GM23338 (cell line): Measurements from ENCODE around the gene GHRH. TPM values are rescaled to one million over a fixed set of nuclear protein-coding genes. Genes with fewer than 3 reads are reported as not detected.

Experiments
- ATAC-seq: fragments of 200-7000 bp; cut with Tn5 transposase; 3 replicates; pipeline ENCODE4 v1.9.1; 2020
- DNase-seq: peaks from one replicate; pipeline ENCODE4 v3.0.0-alpha.2; 2015; ENCODE audit warnings: low spot score
- H2AFZ ChIP-seq: fragments of 200-600 bp; sonication (generic); 2 replicates; pipeline ENCODE4 v1.8.0; 2016; ENCODE audit warnings: antibody characterized with exemption, mild to moderate bottlenecking, moderate library complexity
- H3F3A ChIP-seq: fragments of 200-600 bp; sonication (generic); replicated peaks from 2 replicates; pipeline ENCODE4 v1.8.0; 2017; ENCODE audit warnings: antibody characterized with exemption, mixed run types, low read depth
- H3K27ac ChIP-seq: fragments of 200-600 bp; sonication (generic); 2 replicates; pipeline ENCODE4 v1.6.1; 2016; ENCODE audit warnings: low read depth
- H3K27me3 ChIP-seq: fragments of 200-600 bp; sonication (generic); 2 replicates; pipeline ENCODE4 v1.8.0; 2016; ENCODE audit warnings: mild to moderate bottlenecking, mixed run types, moderate library complexity; ENCODE audit not compliant: insufficient read depth
- H3K36me3 ChIP-seq: fragments of 200-600 bp; sonication (generic); 2 replicates; pipeline ENCODE4 v1.8.0; 2016; ENCODE audit warnings: mild to moderate bottlenecking; ENCODE audit not compliant: insufficient read depth
- H3K4me1 ChIP-seq: fragments of 200-600 bp; sonication (generic); 2 replicates; pipeline ENCODE4 v1.8.0; 2016; ENCODE audit warnings: mild to moderate bottlenecking, moderate library complexity; ENCODE audit not compliant: insufficient read depth
- H3K4me2 ChIP-seq: fragments of 200-600 bp; sonication (generic); 2 replicates; pipeline ENCODE4 v1.7.1; 2017; ENCODE audit warnings: mixed run types
- H3K4me3 ChIP-seq: fragments of 200-600 bp; sonication (generic); 2 replicates; pipeline ENCODE4 v1.6.1; 2016; ENCODE audit warnings: mixed run types
- H3K79me2 ChIP-seq: fragments of 200-600 bp; sonication (generic); replicated peaks from 2 replicates; pipeline ENCODE4 v1.8.0; 2017; ENCODE audit warnings: mild to moderate bottlenecking; ENCODE audit not compliant: insufficient read depth
- H3K9me2 ChIP-seq: fragments of 200-600 bp; sonication (generic); 2 replicates; pipeline ENCODE4 v1.8.0; 2017; ENCODE audit not compliant: insufficient read depth
- H4K20me1 ChIP-seq: fragments of 200-600 bp; sonication (generic); replicated peaks from 2 replicates; pipeline ENCODE4 v1.8.0; 2017; ENCODE audit warnings: mild to moderate bottlenecking; ENCODE audit not compliant: insufficient read depth
- H3K27ac Mint-ChIP-seq: 2 replicates; pipeline ENCODE4 v1.8.0; 2020; ENCODE audit warnings: inconsistent platforms, mild to moderate bottlenecking, moderate library complexity, mixed read lengths
- H3K27me3 Mint-ChIP-seq: 3 replicates; pipeline ENCODE4 v1.8.0; 2022; ENCODE audit warnings: low read depth, mild to moderate bottlenecking, moderate library complexity, mixed read lengths, inconsistent platforms; ENCODE audit not compliant: insufficient read depth, poor library complexity
- H3K36me3 Mint-ChIP-seq: 3 replicates; pipeline ENCODE4 v1.8.0; 2021; ENCODE audit warnings: low read depth, mild to moderate bottlenecking, inconsistent platforms, moderate library complexity, mixed read lengths
- H3K4me1 Mint-ChIP-seq: 3 replicates; pipeline ENCODE4 v1.8.0; 2020; ENCODE audit warnings: mild to moderate bottlenecking, inconsistent platforms, mixed read lengths
- H3K4me3 Mint-ChIP-seq: 3 replicates; pipeline ENCODE4 v1.8.0; 2021; ENCODE audit warnings: moderate library complexity, mild to moderate bottlenecking, inconsistent platforms, mixed read lengths
- H3K9me3 Mint-ChIP-seq: 3 replicates; pipeline ENCODE4 v1.8.0; 2020; ENCODE audit warnings: moderate library complexity, mild to moderate bottlenecking, inconsistent platforms, mixed read lengths
- CREB1 ChIP-seq: fragments of 250-450 bp; sonication (Bioruptor Pico); IDR thresholded peaks from 2 replicates; pipeline ENCODE4 v1.5.0; 2020; ENCODE audit warnings: low read depth, mild to moderate bottlenecking, moderate library complexity
- EZH2 ChIP-seq: fragments of 200-600 bp; sonication (generic); IDR thresholded peaks from one replicate; pipeline ENCODE4 v1.8.0; 2017; ENCODE audit warnings: antibody characterized with exemption, mild to moderate bottlenecking, low read depth; ENCODE audit not compliant: unreplicated experiment
- EZH2phosphoT487 ChIP-seq: fragments of 200-600 bp; sonication (generic); IDR thresholded peaks from one replicate; pipeline ENCODE4 v1.8.1; 2018; ENCODE audit warnings: antibody characterized with exemption; ENCODE audit not compliant: unreplicated experiment
- JUNB ChIP-seq: IDR thresholded peaks from one replicate; pipeline ENCODE4 v1.6.1; 2016; ENCODE audit warnings: antibody characterized with exemption; ENCODE audit not compliant: unreplicated experiment
- POLR2AphosphoS5 ChIP-seq: IDR thresholded peaks from 2 replicates; pipeline ENCODE4 v1.6.1; 2016; ENCODE audit warnings: antibody characterized with exemption, low read depth
- STAT1 ChIP-seq: IDR thresholded peaks from one replicate; pipeline ENCODE4 v1.6.1; 2016; ENCODE audit warnings: antibody characterized with exemption; ENCODE audit not compliant: unreplicated experiment
- ZNF114 ChIP-seq: fragments of 250-450 bp; sonication (Bioruptor Pico); IDR thresholded peaks from 2 replicates; pipeline ENCODE4 v1.5.0; 2020; ENCODE audit warnings: mild to moderate bottlenecking, moderate library complexity
- ZNF331 ChIP-seq: fragments of 250-450 bp; sonication (Bioruptor Pico); IDR thresholded peaks from 2 replicates; pipeline ENCODE4 v1.5.0; 2020; ENCODE audit warnings: low read depth, mild to moderate bottlenecking, moderate library complexity
- polyA plus RNA-seq: library from polyadenylated mRNA; unstranded; fragments of >200 nt; fragmentation: Nextera tagmentation; extraction: Ambion mirVana; gene quantifications from 2 replicates; pipeline ENCODE4 v1.2.1, GENCODE V29; 2016
- total RNA-seq: library from RNA; depleted of rRNA; stranded (reverse); fragments of >200 nt; shearing (Covaris generic); gene quantifications from 2 replicates; pipeline ENCODE4 v1.2.3, GENCODE V29; 2014
- TF ChIP-seq, protein P1 (sequence below): IDR thresholded peaks from one replicate; pipeline ENCODE4 v1.6.1; 2018; ENCODE audit warnings: antibody characterized with exemption; ENCODE audit not compliant: unreplicated experiment
- TF ChIP-seq, protein P2 (sequence below), 2 experiments: fragments of 200-600 bp in 1 of 2; sonication (generic) in 1 of 2; conservative IDR thresholded peaks; 2 replicates each; pipeline versions ENCODE4 v1.5.1 to v1.6.1; 2016 to 2017; ENCODE audit warnings: antibody characterized with exemption in 2 of 2, low read depth in 2 of 2, mild to moderate bottlenecking in 2 of 2, moderate library complexity in 1 of 2
- TF ChIP-seq, protein P3 (sequence below): IDR thresholded peaks from 2 replicates; pipeline ENCODE4 v1.6.1; 2016; ENCODE audit warnings: antibody characterized with exemption

Gene GHRH
- total and polyA plus RNA-seq, 2 experiments from 2014 or later = 0.40 TPM; not detected in 1

DNA sequence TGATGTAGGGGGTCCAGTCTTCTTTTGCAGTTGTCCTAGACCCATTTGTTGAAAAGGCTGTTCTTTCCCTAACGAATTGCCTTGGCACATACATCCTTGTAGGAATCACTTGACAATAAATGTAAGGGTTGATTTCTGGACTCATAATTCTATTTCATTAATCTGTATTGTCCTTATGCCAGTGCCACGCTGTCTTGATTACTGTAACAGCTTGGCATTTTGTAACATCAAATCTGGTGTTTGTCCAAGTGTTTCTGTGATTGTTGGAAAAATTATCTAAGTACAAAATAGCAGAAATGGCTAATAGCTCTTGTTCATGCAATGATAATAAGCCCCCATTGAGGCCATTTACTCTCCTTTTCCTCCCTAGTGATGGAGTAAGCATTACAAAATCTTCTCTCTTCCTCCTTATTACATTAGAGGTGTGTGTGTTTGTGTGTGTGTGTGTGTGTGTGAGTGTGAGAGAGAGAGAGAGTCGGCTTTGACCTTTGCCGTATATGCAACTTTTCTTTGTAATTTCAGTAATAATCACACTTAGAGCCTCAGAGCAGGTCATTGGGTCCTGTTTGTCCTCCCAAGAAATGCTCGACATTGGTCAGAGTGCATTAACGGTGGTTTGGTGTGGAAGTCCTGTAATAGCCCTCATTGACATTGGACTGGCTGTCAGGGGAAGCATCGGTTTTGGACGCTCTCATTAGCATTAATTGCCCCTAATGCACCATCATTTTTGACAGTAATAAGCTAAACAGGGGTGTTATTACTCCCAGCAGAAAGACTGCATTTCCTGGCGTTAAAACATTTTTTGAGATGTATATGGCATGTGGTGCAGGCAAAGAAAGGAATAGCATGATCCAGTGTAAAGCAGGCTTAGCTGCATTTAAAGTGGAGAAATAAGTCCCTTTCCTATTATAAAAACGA lies 41.6 kb downstream of the GHRH start (continued):
- TF ChIP-seq, protein P1, sequence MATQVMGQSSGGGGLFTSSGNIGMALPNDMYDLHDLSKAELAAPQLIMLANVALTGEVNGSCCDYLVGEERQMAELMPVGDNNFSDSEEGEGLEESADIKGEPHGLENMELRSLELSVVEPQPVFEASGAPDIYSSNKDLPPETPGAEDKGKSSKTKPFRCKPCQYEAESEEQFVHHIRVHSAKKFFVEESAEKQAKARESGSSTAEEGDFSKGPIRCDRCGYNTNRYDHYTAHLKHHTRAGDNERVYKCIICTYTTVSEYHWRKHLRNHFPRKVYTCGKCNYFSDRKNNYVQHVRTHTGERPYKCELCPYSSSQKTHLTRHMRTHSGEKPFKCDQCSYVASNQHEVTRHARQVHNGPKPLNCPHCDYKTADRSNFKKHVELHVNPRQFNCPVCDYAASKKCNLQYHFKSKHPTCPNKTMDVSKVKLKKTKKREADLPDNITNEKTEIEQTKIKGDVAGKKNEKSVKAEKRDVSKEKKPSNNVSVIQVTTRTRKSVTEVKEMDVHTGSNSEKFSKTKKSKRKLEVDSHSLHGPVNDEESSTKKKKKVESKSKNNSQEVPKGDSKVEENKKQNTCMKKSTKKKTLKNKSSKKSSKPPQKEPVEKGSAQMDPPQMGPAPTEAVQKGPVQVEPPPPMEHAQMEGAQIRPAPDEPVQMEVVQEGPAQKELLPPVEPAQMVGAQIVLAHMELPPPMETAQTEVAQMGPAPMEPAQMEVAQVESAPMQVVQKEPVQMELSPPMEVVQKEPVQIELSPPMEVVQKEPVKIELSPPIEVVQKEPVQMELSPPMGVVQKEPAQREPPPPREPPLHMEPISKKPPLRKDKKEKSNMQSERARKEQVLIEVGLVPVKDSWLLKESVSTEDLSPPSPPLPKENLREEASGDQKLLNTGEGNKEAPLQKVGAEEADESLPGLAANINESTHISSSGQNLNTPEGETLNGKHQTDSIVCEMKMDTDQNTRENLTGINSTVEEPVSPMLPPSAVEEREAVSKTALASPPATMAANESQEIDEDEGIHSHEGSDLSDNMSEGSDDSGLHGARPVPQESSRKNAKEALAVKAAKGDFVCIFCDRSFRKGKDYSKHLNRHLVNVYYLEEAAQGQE = no peak
- TF ChIP-seq STAT1 (no peak), ZNF331 (CRISPR knock-in tag) (no peak), JUNB (no peak), EZH2phosphoT487 (no peak), EZH2 (no peak)
- TF ChIP-seq, protein P2, sequence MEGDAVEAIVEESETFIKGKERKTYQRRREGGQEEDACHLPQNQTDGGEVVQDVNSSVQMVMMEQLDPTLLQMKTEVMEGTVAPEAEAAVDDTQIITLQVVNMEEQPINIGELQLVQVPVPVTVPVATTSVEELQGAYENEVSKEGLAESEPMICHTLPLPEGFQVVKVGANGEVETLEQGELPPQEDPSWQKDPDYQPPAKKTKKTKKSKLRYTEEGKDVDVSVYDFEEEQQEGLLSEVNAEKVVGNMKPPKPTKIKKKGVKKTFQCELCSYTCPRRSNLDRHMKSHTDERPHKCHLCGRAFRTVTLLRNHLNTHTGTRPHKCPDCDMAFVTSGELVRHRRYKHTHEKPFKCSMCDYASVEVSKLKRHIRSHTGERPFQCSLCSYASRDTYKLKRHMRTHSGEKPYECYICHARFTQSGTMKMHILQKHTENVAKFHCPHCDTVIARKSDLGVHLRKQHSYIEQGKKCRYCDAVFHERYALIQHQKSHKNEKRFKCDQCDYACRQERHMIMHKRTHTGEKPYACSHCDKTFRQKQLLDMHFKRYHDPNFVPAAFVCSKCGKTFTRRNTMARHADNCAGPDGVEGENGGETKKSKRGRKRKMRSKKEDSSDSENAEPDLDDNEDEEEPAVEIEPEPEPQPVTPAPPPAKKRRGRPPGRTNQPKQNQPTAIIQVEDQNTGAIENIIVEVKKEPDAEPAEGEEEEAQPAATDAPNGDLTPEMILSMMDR (conservative IDR thresholded peaks at IDR 0.05; ENCODE audit: low read depth in 2 of 2) = no peak
- TF ChIP-seq, protein P3, sequence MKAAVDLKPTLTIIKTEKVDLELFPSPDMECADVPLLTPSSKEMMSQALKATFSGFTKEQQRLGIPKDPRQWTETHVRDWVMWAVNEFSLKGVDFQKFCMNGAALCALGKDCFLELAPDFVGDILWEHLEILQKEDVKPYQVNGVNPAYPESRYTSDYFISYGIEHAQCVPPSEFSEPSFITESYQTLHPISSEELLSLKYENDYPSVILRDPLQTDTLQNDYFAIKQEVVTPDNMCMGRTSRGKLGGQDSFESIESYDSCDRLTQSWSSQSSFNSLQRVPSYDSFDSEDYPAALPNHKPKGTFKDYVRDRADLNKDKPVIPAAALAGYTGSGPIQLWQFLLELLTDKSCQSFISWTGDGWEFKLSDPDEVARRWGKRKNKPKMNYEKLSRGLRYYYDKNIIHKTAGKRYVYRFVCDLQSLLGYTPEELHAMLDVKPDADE = no peak

DNA sequence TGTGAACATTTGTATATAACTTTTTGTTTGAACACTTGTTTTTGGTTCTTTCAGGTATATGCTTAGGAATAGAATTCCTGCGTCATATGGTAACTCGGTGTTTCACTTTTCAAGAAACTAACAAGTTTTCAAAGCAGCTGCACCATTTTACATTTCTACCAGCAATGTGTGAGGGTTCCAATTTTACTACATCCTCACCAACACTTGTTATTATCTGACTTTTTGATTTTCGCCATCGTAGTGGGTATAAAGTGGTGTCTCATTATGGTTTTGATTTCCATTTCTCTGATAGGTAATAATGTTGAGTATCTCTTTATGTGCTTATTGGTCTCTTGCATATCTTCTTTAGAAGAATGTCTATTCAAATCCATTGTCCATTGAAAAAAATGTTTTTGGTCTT lies 42.6 kb downstream of the GHRH start:
- Mint-ChIP-seq H3K27me3 (peaks cover 7% of the 10 kb centered on the region), H3K4me1 (peaks cover 26% of the 10 kb centered on the region), H3K36me3 (peaks cover 73% of the 10 kb centered on the region), H3K4me3 (no peak overlapping the region), H3K27ac (no peak overlapping the region), H3K9me3 (no peaks in the 10 kb centered on the region)
- Histone ChIP-seq H3K4me3 (no peak overlapping the region), H3K79me2 (peaks cover 50% of the 10 kb centered on the region), H3K27me3 (no peaks in the 10 kb centered on the region), H3K4me2 (no peak overlapping the region), H2AFZ (no peak overlapping the region), H3K9me2 (no peaks in the 10 kb centered on the region), H3K36me3 (peaks cover 33% of the 10 kb centered on the region), H3K4me1 (0 out of 2 replicates have a peak, but pooled peaks cover 7% of the 10 kb centered on the region), H3F3A (no peaks in the 10 kb centered on the region; the same call in 1 of the 2 replicates), H4K20me1 (peaks cover 12% of the 10 kb centered on the region; the same call in 1 of the 2 replicates), H3K27ac (peak overlapping the region; percentile 9; the same call in 1 of the 2 replicates)
- DNase-seq (no peak), ATAC-seq (no peak)
- TF ChIP-seq ZNF331 (CRISPR knock-in tag) (no peak), JUNB (no peak), CREB1 (CRISPR knock-in tag) (no peak), POLR2AphosphoS5 (no peak), EZH2phosphoT487 (no peak), STAT1 (no peak), EZH2 (no peak), ZNF114 (CRISPR knock-in tag) (no peak)
- TF ChIP-seq, protein P2 (conservative IDR thresholded peaks at IDR 0.05; ENCODE audit: low read depth in 2 of 2) = no peak
- TF ChIP-seq, protein P3 = no peak
